HepG2 (cell line): ENCODE data around the gene UQCC5.

Experiments
- CTCF ChIP-seq: sonication (generic); formaldehyde crosslinking; IDR thresholded peaks from 2 replicates; pipeline ENCODE4 v1.5.0; 2020; ENCODE audit warnings: mild to moderate bottlenecking, missing genetic modification reagents, moderate library complexity
- DPF2 ChIP-seq: sonication (generic); formaldehyde crosslinking; IDR thresholded peaks from 2 replicates; pipeline ENCODE4 v1.4.0; 2020; ENCODE audit warnings: mild to moderate bottlenecking, low read depth, missing genetic modification reagents, borderline replicate concordance
- FOXO4 ChIP-seq: sonication (generic); formaldehyde crosslinking; conservative IDR thresholded peaks from 2 replicates; pipeline ENCODE4 v1.8.1; 2023; ENCODE audit warnings: missing genetic modification reagents
- POLR2AphosphoS5 ChIP-seq: IDR thresholded peaks from 2 replicates; pipeline ENCODE4 v1.6.1; 2012; ENCODE audit warnings: low read depth, low read length
- TCF12 ChIP-seq, 2 experiments: fragments of 450-650 bp in 1 of 2; sonication (generic) in 1 of 2; formaldehyde crosslinking in 1 of 2; IDR thresholded peaks; 2 replicates each; pipeline versions ENCODE4 v1.6.1 to v1.8.0; 2017 to 2022; ENCODE audit warnings: antibody characterized with exemption in 1 of 2, mild to moderate bottlenecking in 1 of 2, missing genetic modification reagents in 1 of 2, moderate library complexity in 1 of 2
- TF ChIP-seq, protein P1 (sequence below): sonication (generic); formaldehyde crosslinking; IDR thresholded peaks from 2 replicates; pipeline ENCODE4 v1.4.0; 2020; ENCODE audit warnings: missing genetic modification reagents
- TF ChIP-seq, protein P2 (sequence below), 2 experiments: sonication (generic) in 1 of 2; formaldehyde crosslinking in 1 of 2; IDR thresholded peaks; 2 replicates each; pipeline versions ENCODE4 v1.5.1 to v1.6.1; 2011 to 2020; ENCODE audit warnings: borderline replicate concordance in 1 of 2, low read depth in 1 of 2, low read length in 1 of 2, mild to moderate bottlenecking in 1 of 2, missing genetic modification reagents in 1 of 2, moderate library complexity in 1 of 2
- TF ChIP-seq, protein P3 (sequence below): sonication (generic); formaldehyde crosslinking; IDR thresholded peaks from 2 replicates; pipeline ENCODE4 v1.4.0; 2020; ENCODE audit warnings: mild to moderate bottlenecking, missing genetic modification reagents
- TF ChIP-seq, protein P4 (sequence below): IDR thresholded peaks from 2 replicates; pipeline ENCODE4 v1.6.1; 2016; ENCODE audit warnings: missing compliant biosample characterization, missing genetic modification reagents, borderline replicate concordance

DNA sequence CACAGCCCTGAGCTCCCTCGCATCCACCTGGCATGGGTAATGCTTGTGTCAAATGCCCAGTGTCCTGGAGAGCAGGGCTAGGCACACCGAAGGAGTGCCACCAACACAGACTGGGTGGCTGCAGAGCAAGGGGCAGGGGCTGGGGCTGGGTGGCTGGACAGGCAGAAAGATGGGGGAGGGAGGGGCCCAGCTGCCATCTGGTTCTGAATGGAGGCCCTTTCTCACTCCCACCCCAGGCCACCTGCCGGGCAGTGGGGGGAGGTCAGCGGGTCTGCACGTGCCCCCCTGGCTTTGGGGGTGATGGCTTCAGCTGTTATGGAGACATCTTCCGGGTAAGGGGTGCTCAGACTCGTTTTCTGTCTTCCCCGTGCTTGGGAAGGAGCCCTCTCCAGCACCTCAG, 24.3 kb upstream of the UQCC5 start:
- TF ChIP-seq CTCF (CRISPR knock-in tag) (no peak), TCF12 (IDR thresholded peaks at IDR 0.05) (no peak), TCF12 (CRISPR knock-in tag; IDR thresholded peaks at IDR 0.05) (no peak), FOXO4 (CRISPR knock-in tag) (no peak), DPF2 (CRISPR knock-in tag) (no peak), POLR2AphosphoS5 (no peak)
- TF ChIP-seq, protein P1, sequence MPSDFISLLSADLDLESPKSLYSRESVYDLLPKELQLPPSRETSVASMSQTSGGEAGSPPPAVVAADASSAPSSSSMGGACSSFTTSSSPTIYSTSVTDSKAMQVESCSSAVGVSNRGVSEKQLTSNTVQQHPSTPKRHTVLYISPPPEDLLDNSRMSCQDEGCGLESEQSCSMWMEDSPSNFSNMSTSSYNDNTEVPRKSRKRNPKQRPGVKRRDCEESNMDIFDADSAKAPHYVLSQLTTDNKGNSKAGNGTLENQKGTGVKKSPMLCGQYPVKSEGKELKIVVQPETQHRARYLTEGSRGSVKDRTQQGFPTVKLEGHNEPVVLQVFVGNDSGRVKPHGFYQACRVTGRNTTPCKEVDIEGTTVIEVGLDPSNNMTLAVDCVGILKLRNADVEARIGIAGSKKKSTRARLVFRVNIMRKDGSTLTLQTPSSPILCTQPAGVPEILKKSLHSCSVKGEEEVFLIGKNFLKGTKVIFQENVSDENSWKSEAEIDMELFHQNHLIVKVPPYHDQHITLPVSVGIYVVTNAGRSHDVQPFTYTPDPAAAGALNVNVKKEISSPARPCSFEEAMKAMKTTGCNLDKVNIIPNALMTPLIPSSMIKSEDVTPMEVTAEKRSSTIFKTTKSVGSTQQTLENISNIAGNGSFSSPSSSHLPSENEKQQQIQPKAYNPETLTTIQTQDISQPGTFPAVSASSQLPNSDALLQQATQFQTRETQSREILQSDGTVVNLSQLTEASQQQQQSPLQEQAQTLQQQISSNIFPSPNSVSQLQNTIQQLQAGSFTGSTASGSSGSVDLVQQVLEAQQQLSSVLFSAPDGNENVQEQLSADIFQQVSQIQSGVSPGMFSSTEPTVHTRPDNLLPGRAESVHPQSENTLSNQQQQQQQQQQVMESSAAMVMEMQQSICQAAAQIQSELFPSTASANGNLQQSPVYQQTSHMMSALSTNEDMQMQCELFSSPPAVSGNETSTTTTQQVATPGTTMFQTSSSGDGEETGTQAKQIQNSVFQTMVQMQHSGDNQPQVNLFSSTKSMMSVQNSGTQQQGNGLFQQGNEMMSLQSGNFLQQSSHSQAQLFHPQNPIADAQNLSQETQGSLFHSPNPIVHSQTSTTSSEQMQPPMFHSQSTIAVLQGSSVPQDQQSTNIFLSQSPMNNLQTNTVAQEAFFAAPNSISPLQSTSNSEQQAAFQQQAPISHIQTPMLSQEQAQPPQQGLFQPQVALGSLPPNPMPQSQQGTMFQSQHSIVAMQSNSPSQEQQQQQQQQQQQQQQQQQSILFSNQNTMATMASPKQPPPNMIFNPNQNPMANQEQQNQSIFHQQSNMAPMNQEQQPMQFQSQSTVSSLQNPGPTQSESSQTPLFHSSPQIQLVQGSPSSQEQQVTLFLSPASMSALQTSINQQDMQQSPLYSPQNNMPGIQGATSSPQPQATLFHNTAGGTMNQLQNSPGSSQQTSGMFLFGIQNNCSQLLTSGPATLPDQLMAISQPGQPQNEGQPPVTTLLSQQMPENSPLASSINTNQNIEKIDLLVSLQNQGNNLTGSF (CRISPR knock-in tag) = no peak
- TF ChIP-seq, protein P2, sequence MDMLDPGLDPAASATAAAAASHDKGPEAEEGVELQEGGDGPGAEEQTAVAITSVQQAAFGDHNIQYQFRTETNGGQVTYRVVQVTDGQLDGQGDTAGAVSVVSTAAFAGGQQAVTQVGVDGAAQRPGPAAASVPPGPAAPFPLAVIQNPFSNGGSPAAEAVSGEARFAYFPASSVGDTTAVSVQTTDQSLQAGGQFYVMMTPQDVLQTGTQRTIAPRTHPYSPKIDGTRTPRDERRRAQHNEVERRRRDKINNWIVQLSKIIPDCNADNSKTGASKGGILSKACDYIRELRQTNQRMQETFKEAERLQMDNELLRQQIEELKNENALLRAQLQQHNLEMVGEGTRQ (IDR thresholded peaks at IDR 0.05; ENCODE audit: low read depth, low read length) = no peak
- TF ChIP-seq, protein P2 (CRISPR knock-in tag; IDR thresholded peaks at IDR 0.05; ENCODE audit: borderline replicate concordance) = no peak
- TF ChIP-seq, protein P3, sequence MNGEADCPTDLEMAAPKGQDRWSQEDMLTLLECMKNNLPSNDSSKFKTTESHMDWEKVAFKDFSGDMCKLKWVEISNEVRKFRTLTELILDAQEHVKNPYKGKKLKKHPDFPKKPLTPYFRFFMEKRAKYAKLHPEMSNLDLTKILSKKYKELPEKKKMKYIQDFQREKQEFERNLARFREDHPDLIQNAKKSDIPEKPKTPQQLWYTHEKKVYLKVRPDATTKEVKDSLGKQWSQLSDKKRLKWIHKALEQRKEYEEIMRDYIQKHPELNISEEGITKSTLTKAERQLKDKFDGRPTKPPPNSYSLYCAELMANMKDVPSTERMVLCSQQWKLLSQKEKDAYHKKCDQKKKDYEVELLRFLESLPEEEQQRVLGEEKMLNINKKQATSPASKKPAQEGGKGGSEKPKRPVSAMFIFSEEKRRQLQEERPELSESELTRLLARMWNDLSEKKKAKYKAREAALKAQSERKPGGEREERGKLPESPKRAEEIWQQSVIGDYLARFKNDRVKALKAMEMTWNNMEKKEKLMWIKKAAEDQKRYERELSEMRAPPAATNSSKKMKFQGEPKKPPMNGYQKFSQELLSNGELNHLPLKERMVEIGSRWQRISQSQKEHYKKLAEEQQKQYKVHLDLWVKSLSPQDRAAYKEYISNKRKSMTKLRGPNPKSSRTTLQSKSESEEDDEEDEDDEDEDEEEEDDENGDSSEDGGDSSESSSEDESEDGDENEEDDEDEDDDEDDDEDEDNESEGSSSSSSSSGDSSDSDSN (CRISPR knock-in tag) = no peak
- TF ChIP-seq, protein P4, sequence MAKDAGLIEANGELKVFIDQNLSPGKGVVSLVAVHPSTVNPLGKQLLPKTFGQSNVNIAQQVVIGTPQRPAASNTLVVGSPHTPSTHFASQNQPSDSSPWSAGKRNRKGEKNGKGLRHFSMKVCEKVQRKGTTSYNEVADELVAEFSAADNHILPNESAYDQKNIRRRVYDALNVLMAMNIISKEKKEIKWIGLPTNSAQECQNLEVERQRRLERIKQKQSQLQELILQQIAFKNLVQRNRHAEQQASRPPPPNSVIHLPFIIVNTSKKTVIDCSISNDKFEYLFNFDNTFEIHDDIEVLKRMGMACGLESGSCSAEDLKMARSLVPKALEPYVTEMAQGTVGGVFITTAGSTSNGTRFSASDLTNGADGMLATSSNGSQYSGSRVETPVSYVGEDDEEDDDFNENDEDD (CRISPR knock-in tag) = no peak
